GM19328 (cell line): ENCODE data around the gene BMP10.
A peak's percentile ranks its signal among the peaks of the same experiment; 100 is the strongest.

Source experiments
- ATAC-seq: cut with Tn5 transposase; IDR thresholded peaks from one replicate; pipeline ENCODE4 v1.9.1; 2021; ENCODE audit warnings: mild to moderate bottlenecking, moderate library complexity; ENCODE audit not compliant: unreplicated experiment

The BMP10 gene

GRCh38 chr2:68871159-68871764 lies at the start of gene BMP10:
Gene BMP10, minus strand, starts transcription at chr2:68871397. Its CDS starts 39 bp downstream, at chr2:68871358.
- no peak for ATAC-seq

GRCh38 chr2:68920481-68921170 lies 49.4 kb upstream of the BMP10 start:
- no peak for ATAC-seq

GRCh38 chr2:68918497-68918896 lies 47.3 kb upstream of the BMP10 start:
- no peak for ATAC-seq

- ATAC-seq: no peak
These were observed 46.0 kb upstream of the BMP10 start for GRCh38 chr2:68917034-68917718.

GRCh38 chr2:68916226-68916625 lies 45.0 kb upstream of the BMP10 start:
- ATAC-seq: no peak

GRCh38 chr2:68915393-68915792 lies 44.2 kb upstream of the BMP10 start:
- ATAC-seq: no peak

GRCh38 chr2:68913359-68913758 lies 42.2 kb upstream of the BMP10 start:
- no peak for ATAC-seq

- ATAC-seq: no peak
These were observed 41.5 kb upstream of the BMP10 start for GRCh38 chr2:68912732-68913131.

GRCh38 chr2:68912111-68912510 lies 40.9 kb upstream of the BMP10 start:
- ATAC-seq: no peak

GRCh38 chr2:68911709-68912108 lies 40.5 kb upstream of the BMP10 start:
- no peak for ATAC-seq

- no peak for ATAC-seq
These were observed 40.0 kb upstream of the BMP10 start for GRCh38 chr2:68911246-68911645.

GRCh38 chr2:68909793-68910674 lies 38.8 kb upstream of the BMP10 start:
- no peak for ATAC-seq

GRCh38 chr2:68908392-68908970 lies 37.3 kb upstream of the BMP10 start:
- peak; percentile 96 for ATAC-seq

GRCh38 chr2:68907920-68908253 lies 36.7 kb upstream of the BMP10 start:
- peak; percentile 22 for ATAC-seq

GRCh38 chr2:68907232-68907919 lies 36.2 kb upstream of the BMP10 start:
- no peak for ATAC-seq

- no peak for ATAC-seq
These were observed 35.5 kb upstream of the BMP10 start for GRCh38 chr2:68906716-68907115.

- no peak for ATAC-seq
These were observed 33.9 kb upstream of the BMP10 start for GRCh38 chr2:68905116-68905515.

- ATAC-seq: no peak
These were observed 30.4 kb upstream of the BMP10 start for GRCh38 chr2:68901561-68901960.

- ATAC-seq: no peak
These were observed 30.0 kb upstream of the BMP10 start for GRCh38 chr2:68901199-68901514.

GRCh38 chr2:68900496-68901198 lies 29.4 kb upstream of the BMP10 start:
- ATAC-seq: no peak
